ENCODE results near the gene WDR83. TPM values are rescaled to one million over a fixed set of nuclear protein-coding genes. Genes with fewer than 3 reads are reported as not detected.
A peak's percentile ranks its signal among the peaks of the same experiment; 100 is the strongest.
"Not testable (repeated sequence)": the region's sequence is repeated elsewhere in the genome, so short reads cannot be mapped to it uniquely, and the experiment has no call there.

WDR83 gene
- total RNA-seq, 1 donor from 2014 or later, result 16.3 TPM

DNA sequence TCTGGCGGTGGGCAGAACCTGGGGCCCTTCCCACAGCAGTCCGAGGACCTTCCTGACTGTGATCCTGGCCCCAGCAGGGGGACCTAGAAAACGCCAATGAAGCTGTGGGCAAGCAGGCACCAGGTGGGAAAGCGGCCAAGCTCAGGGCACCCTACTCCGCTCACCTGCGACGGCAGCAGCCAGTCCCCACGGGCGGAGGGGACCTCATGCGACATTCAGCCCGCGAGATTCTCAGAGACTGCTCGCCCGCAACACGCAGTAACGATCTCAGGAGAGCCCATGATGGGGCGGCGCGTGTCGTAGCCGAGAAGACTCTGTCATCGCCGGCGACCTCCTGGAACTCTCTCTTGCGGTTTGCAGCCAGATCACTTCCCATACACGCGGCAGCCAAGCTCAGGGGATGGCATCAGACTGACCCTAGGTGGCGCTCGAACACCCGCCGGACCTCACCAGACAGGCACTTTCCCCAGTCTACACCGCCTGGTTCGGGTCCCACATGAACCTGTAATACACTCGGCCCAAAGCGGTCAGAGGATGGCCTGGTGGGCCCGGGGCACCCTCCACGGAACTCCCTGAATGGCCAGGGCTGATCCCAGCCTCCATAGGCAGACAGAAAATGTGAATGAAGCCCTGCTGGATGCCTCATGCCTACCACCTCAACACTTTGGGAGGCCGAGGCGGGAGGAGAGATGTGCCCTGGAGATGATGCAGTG is 26.6 kb upstream of the WDR83 start:
- H3K27me3 Mint-ChIP-seq (ENCODE audit: unreplicated experiment), result peaks cover 9% of the 10 kb centered on the region
- H3K27ac Mint-ChIP-seq (ENCODE audit: unreplicated experiment), result no peak overlapping the region
- TF ChIP-seq, protein P1, sequence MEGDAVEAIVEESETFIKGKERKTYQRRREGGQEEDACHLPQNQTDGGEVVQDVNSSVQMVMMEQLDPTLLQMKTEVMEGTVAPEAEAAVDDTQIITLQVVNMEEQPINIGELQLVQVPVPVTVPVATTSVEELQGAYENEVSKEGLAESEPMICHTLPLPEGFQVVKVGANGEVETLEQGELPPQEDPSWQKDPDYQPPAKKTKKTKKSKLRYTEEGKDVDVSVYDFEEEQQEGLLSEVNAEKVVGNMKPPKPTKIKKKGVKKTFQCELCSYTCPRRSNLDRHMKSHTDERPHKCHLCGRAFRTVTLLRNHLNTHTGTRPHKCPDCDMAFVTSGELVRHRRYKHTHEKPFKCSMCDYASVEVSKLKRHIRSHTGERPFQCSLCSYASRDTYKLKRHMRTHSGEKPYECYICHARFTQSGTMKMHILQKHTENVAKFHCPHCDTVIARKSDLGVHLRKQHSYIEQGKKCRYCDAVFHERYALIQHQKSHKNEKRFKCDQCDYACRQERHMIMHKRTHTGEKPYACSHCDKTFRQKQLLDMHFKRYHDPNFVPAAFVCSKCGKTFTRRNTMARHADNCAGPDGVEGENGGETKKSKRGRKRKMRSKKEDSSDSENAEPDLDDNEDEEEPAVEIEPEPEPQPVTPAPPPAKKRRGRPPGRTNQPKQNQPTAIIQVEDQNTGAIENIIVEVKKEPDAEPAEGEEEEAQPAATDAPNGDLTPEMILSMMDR (IDR thresholded peaks at IDR 0.05; ENCODE audit: partially characterized antibody, unreplicated experiment), result peak; percentile 75
- H3K9me3 Mint-ChIP-seq (ENCODE audit: unreplicated experiment), result peaks cover 4% of the 10 kb centered on the region
- no peaks in the 10 kb centered on the region for H3K36me3 Mint-ChIP-seq (ENCODE audit: unreplicated experiment)
- peak; percentile 84 for DNase-seq
- H3K4me3 Mint-ChIP-seq (ENCODE audit: unreplicated experiment), result peak overlapping the region; percentile 39
- no peaks in the 10 kb centered on the region for H3K4me1 Mint-ChIP-seq (ENCODE audit: low read depth, unreplicated experiment)

DNA sequence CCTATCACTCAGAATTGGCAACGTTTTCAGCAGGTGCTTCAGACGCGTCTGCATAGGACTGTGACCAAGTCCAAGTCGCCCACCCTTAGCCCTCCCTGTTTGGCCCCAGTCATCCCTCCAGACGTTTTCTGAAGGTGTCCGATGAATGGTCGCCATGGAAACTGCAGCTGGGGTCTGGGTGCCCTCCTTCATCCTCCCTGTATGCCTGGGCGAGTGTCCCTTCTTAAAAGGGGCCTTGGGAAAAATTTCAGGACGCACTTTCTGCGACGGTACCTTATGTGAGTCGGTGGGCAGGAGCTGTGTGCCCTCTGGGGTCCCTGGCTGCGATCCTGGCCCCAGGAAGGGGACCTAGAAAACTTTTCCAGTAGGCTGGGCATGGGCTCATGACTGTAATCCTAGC is 25.2 kb upstream of the WDR83 start:
- Mint-ChIP-seq H3K27me3 (ENCODE audit: unreplicated experiment) (peaks cover 9% of the 10 kb centered on the region), H3K9me3 (ENCODE audit: unreplicated experiment) (peaks cover 2% of the 10 kb centered on the region), H3K36me3 (ENCODE audit: unreplicated experiment) (no peaks in the 10 kb centered on the region), H3K4me1 (ENCODE audit: low read depth, unreplicated experiment) (no peaks in the 10 kb centered on the region), H3K4me3 (ENCODE audit: unreplicated experiment) (no peak overlapping the region), H3K27ac (ENCODE audit: unreplicated experiment) (no peak overlapping the region)
- DNase-seq, result no peak
- TF ChIP-seq, protein P1 (IDR thresholded peaks at IDR 0.05; ENCODE audit: partially characterized antibody, unreplicated experiment), result no peak

GRCh38 chr19:12642506-12642905 is 24.1 kb upstream of the WDR83 start:
- no peak for DNase-seq
- Mint-ChIP-seq H3K9me3 (ENCODE audit: unreplicated experiment) (peaks cover 2% of the 10 kb centered on the region), H3K27me3 (ENCODE audit: unreplicated experiment) (peaks cover 9% of the 10 kb centered on the region), H3K36me3 (ENCODE audit: unreplicated experiment) (no peaks in the 10 kb centered on the region), H3K27ac (ENCODE audit: unreplicated experiment) (no peak overlapping the region), H3K4me3 (ENCODE audit: unreplicated experiment) (no peak overlapping the region), H3K4me1 (ENCODE audit: low read depth, unreplicated experiment) (no peaks in the 10 kb centered on the region)
- TF ChIP-seq, protein P1 (IDR thresholded peaks at IDR 0.05; ENCODE audit: partially characterized antibody, unreplicated experiment), result no peak

DNA sequence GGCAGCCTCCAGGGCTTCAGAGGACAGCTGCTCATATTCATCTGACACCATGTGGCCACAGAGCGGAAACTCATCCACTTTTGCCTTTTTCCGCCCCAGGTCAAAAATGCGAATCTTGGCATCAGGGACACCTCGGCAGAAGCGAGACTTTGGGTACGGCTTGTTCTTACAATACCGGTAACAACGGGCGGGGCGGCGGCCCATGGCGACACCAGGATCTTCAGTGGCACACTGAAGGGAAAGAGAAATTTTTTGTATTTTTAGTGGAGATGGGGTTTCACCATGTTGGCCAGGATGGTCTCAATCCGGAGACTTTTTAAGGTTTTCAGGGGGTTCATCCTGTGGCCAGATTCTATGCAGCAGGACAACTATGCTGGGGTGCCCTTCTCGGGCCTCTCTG is 22.9 kb upstream of the WDR83 start:
- H3K27me3 Mint-ChIP-seq (ENCODE audit: unreplicated experiment); H3K4me1 Mint-ChIP-seq (ENCODE audit: low read depth, unreplicated experiment); H3K4me3 Mint-ChIP-seq (ENCODE audit: unreplicated experiment); DNase-seq; H3K36me3 Mint-ChIP-seq (ENCODE audit: unreplicated experiment); H3K27ac Mint-ChIP-seq (ENCODE audit: unreplicated experiment); H3K9me3 Mint-ChIP-seq (ENCODE audit: unreplicated experiment): not testable (repeated sequence)

DNA sequence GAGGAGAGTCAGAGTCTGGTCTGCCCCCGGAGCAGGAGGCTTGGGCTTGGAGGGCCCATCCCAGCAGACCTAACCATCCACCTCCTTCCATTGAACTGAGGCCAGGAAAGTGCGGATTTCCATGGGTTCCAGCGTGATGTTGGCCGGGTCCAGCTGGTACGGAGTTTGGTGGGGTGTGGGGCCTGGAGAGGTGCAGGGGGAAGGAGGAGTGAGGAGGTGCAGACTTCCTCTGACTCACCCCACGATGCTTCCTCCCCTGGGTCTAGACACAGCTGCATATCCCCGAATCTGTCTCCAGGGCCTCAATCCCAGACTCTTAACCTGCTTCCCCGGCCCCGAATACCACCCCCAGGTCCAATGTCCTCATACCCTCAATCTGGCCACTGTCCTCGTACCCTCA is 20.1 kb upstream of the WDR83 start:
- Mint-ChIP-seq H3K27ac (ENCODE audit: unreplicated experiment) (no peak overlapping the region), H3K27me3 (ENCODE audit: unreplicated experiment) (peaks cover 4% of the 10 kb centered on the region), H3K4me3 (ENCODE audit: unreplicated experiment) (no peak overlapping the region), H3K4me1 (ENCODE audit: low read depth, unreplicated experiment) (no peaks in the 10 kb centered on the region), H3K9me3 (ENCODE audit: unreplicated experiment) (peaks cover 1% of the 10 kb centered on the region), H3K36me3 (ENCODE audit: unreplicated experiment) (peaks cover 4% of the 10 kb centered on the region)
- no peak for DNase-seq
- TF ChIP-seq, protein P1 (IDR thresholded peaks at IDR 0.05; ENCODE audit: partially characterized antibody, unreplicated experiment), result no peak

Data from glutamatergic neuron (in vitro differentiated cells).